IMR-90 (cell line): ENCODE results near the gene KLF2. TPM values are rescaled to one million over a fixed set of nuclear protein-coding genes. Genes with fewer than 3 reads are reported as not detected.
A peak's percentile ranks its signal among the peaks of the same experiment; 100 is the strongest.

Experiments
- ATAC-seq: fragments of 200-7000 bp; cut with Tn5 transposase; 2 replicates; pipeline ENCODE4 v1.9.1; 2020; ENCODE audit warnings: low read depth, mild to moderate bottlenecking, moderate library complexity
- BruUV-seq: library from RNA; stranded (reverse); fragments of 400-500 nt; replicated peaks from 2 replicates; lab custom pipeline; 2021; lab: Mats Ljungman, UMichigan
- CTCF ChIA-PET: fragments of 300-600 bp; formaldehyde crosslinking; extraction: SDS; loops from one replicate; lab custom pipeline; 2021; ENCODE audit warnings: antibody characterized with exemption; lab: Yijun Ruan, JAX
- POLR2A ChIA-PET: fragments of 300-600 bp; sonication (Branson Sonifier 250); formaldehyde crosslinking; loops from one replicate; lab custom pipeline; 2022; ENCODE audit warnings: antibody characterized with exemption; ENCODE audit not compliant: unreplicated experiment; lab: Charles Lee
- DNase-seq: peaks from one replicate; pipeline ENCODE4 v3.0.0; 2013
- H2AFZ ChIP-seq: replicated peaks from 2 replicates; pipeline ENCODE3; 2013; ENCODE audit warnings: low read length, mild to moderate bottlenecking; ENCODE audit not compliant: poor library complexity
- H2AK5ac ChIP-seq: 2 replicates; pipeline ENCODE4 v1.6.1; 2013; ENCODE audit warnings: low read depth, low read length, inconsistent platforms
- H2AK9ac ChIP-seq: replicated peaks from 2 replicates; pipeline ENCODE3; 2013; ENCODE audit warnings: mild to moderate bottlenecking, low read depth, low read length, moderate library complexity; ENCODE audit not compliant: poor library complexity
- H2BK120ac ChIP-seq: 2 replicates; pipeline ENCODE4 v1.6.1; 2013; ENCODE audit warnings: low read depth, low read length, inconsistent platforms
- H2BK15ac ChIP-seq: 3 replicates; pipeline ENCODE4 v1.6.1; 2013; ENCODE audit warnings: low read depth, low read length, inconsistent platforms
- H2BK20ac ChIP-seq: 2 replicates; pipeline ENCODE4 v1.6.1; 2013; ENCODE audit warnings: low read depth, mild to moderate bottlenecking, inconsistent platforms, low read length, moderate library complexity
- H2BK5ac ChIP-seq: 2 replicates; pipeline ENCODE4 v1.6.1; 2013; ENCODE audit warnings: mild to moderate bottlenecking, low read depth, low read length, inconsistent platforms; ENCODE audit not compliant: poor library complexity, severe bottlenecking
- H3K14ac ChIP-seq: replicated peaks from 2 replicates; pipeline ENCODE4 v1.6.1; 2013; ENCODE audit warnings: low read depth, low read length, inconsistent platforms
- H3K18ac ChIP-seq: 2 replicates; pipeline ENCODE4 v1.6.1; 2013; ENCODE audit warnings: low read depth, low read length, control low read depth
- H3K23ac ChIP-seq: 2 replicates; pipeline ENCODE4 v1.6.1; 2013; ENCODE audit warnings: low read depth, low read length, inconsistent platforms
- H3K27ac ChIP-seq: 2 replicates; pipeline ENCODE4 v1.5.1; 2013; ENCODE audit warnings: mild to moderate bottlenecking, control low read depth, low read length; ENCODE audit not compliant: insufficient read depth
- H3K27me3 ChIP-seq: 2 replicates; pipeline ENCODE4 v1.6.1; 2013; ENCODE audit warnings: low read length; ENCODE audit not compliant: control insufficient read depth, insufficient read depth
- H3K36me3 ChIP-seq: 2 replicates; pipeline ENCODE4 v1.6.1; 2013; ENCODE audit warnings: low read length, mixed read lengths; ENCODE audit not compliant: control insufficient read depth, insufficient read depth
- H3K4ac ChIP-seq: 2 replicates; pipeline ENCODE4 v1.6.1; 2013; ENCODE audit warnings: low read depth, low read length, inconsistent platforms
- H3K4me1 ChIP-seq: 2 replicates; pipeline ENCODE4 v1.6.1; 2013; ENCODE audit warnings: low read length, mixed read lengths; ENCODE audit not compliant: control insufficient read depth, insufficient read depth
- H3K4me2 ChIP-seq: 2 replicates; pipeline ENCODE4 v1.6.1; 2013; ENCODE audit warnings: low read depth, mild to moderate bottlenecking, control low read depth, low read length, moderate library complexity
- H3K4me3 ChIP-seq: 2 replicates; pipeline ENCODE4 v1.5.1; 2013; ENCODE audit warnings: low read depth, mild to moderate bottlenecking, control low read depth, low read length, moderate library complexity; ENCODE audit not compliant: insufficient read depth
- H3K56ac ChIP-seq: 2 replicates; pipeline ENCODE4 v1.6.1; 2013; ENCODE audit warnings: low read length, inconsistent platforms; ENCODE audit not compliant: insufficient read depth; ENCODE audit errors: extremely low read depth
- H3K79me1 ChIP-seq, 2 experiments: 2 replicates each; pipeline ENCODE4 v1.6.1; 2013; ENCODE audit warnings: low read length in 2 of 2, inconsistent platforms in 1 of 2, low read depth in 1 of 2
- H3K9ac ChIP-seq: 2 replicates; pipeline ENCODE4 v1.6.1; 2013; ENCODE audit warnings: low read depth, low read length, control low read depth
- H3K9me1 ChIP-seq: 2 replicates; pipeline ENCODE4 v1.6.1; 2013; ENCODE audit warnings: low read length, inconsistent platforms; ENCODE audit not compliant: insufficient read depth
- H3K9me3 ChIP-seq: 2 replicates; pipeline ENCODE4 v1.6.1; 2013; ENCODE audit warnings: low read length; ENCODE audit not compliant: control insufficient read depth, insufficient read depth
- H4K20me1 ChIP-seq: 2 replicates; pipeline ENCODE4 v1.6.1; 2013; ENCODE audit warnings: low read length, inconsistent platforms; ENCODE audit not compliant: insufficient read depth
- H4K5ac ChIP-seq: 2 replicates; pipeline ENCODE4 v1.6.1; 2013; ENCODE audit warnings: mild to moderate bottlenecking, low read depth, low read length, control low read depth
- H4K8ac ChIP-seq, 2 experiments: 2 replicates each; pipeline ENCODE4 v1.6.1; 2013; ENCODE audit warnings: low read depth in 2 of 2, low read length in 2 of 2, control low read depth in 1 of 2, inconsistent platforms in 1 of 2
- H4K91ac ChIP-seq: 2 replicates; pipeline ENCODE4 v1.6.1; 2013; ENCODE audit warnings: low read depth, low read length, inconsistent platforms; ENCODE audit not compliant: insufficient read depth
- BHLHE40 ChIP-seq: fragments of 150-350 bp; IDR thresholded peaks from 2 replicates; pipeline ENCODE4 v1.6.1; 2016; ENCODE audit warnings: mild to moderate bottlenecking, low read depth, low read length
- CTCF ChIP-seq: conservative IDR thresholded peaks from 2 replicates; pipeline ENCODE4 v1.5.1; 2012; ENCODE audit warnings: mild to moderate bottlenecking, low read depth, low read length, improper control_type of control experiment
- ELK1 ChIP-seq: fragments of 150-350 bp; IDR thresholded peaks from 2 replicates; pipeline ENCODE4 v1.6.1; 2016; ENCODE audit warnings: low read depth, mild to moderate bottlenecking, low read length, moderate library complexity, borderline replicate concordance
- FOS ChIP-seq: fragments of 150-350 bp; IDR thresholded peaks from 2 replicates; pipeline ENCODE4 v1.6.1; 2016; ENCODE audit warnings: low read depth, low read length
- MXI1 ChIP-seq: IDR thresholded peaks from 2 replicates; pipeline ENCODE4 v1.6.1; 2012; ENCODE audit warnings: low read depth, mild to moderate bottlenecking, low read length, moderate library complexity, borderline replicate concordance
- NFE2L2 ChIP-seq: fragments of 150-350 bp; IDR thresholded peaks from 2 replicates; pipeline ENCODE4 v1.6.1; 2016; ENCODE audit warnings: low read depth, mild to moderate bottlenecking, low read length
- RAD21 ChIP-seq: IDR thresholded peaks from 2 replicates; pipeline ENCODE4 v1.6.1; 2012; ENCODE audit warnings: low read length, improper control_type of control experiment
- RCOR1 ChIP-seq: IDR thresholded peaks from 2 replicates; pipeline ENCODE4 v1.6.1; 2012; ENCODE audit warnings: mild to moderate bottlenecking, low read length, improper control_type of control experiment; ENCODE audit not compliant: insufficient replicate concordance
- RFX5 ChIP-seq: IDR thresholded peaks from 2 replicates; pipeline ENCODE4 v1.8.0; 2012; ENCODE audit warnings: low read depth, mild to moderate bottlenecking, low read length, moderate library complexity
- SMC3 ChIP-seq: fragments of 150-350 bp; IDR thresholded peaks from 2 replicates; pipeline ENCODE4 v1.6.1; 2016; ENCODE audit warnings: low read depth, mild to moderate bottlenecking, antibody characterized with exemption, low read length, moderate library complexity
- USF2 ChIP-seq: fragments of 150-350 bp; IDR thresholded peaks from 2 replicates; pipeline ENCODE4 v1.6.1; 2017; ENCODE audit warnings: mild to moderate bottlenecking, antibody characterized with exemption, low read length, low read depth
- WGBS, 2 experiments: methylation state at CpG; one replicate each; pipeline versions ENCODE4 v1.1.5 to v1.1.7; 2013; ENCODE audit warnings: missing lambda C conversion rate in 2 of 2; ENCODE audit not compliant: insufficient read length in 1 of 2; ENCODE audit errors: extremely low coverage in 2 of 2; 5-methylcytosine and 5-hydroxymethylcytosine counted together
- dilution Hi-C: fragments of 300-500 bp; cut with HindIII; formaldehyde crosslinking; loops from one replicate; pipeline ENCODE4 v1.14.3; 2018; ENCODE audit warnings: low sequenced_read_pairs; ENCODE audit not compliant: unreplicated experiment
- in situ Hi-C: fragments of 300-500 bp; cut with MboI; formaldehyde crosslinking; loops from 3 replicates; pipeline ENCODE4 v1.14.3; 2019; ENCODE audit warnings: low sequenced_read_pairs, inconsistent platforms, mixed read lengths
- intact Hi-C: fragments of 100-400 bp; cut with micrococcal nuclease; formaldehyde crosslinking; loops from 2 replicates; pipeline ENCODE4 v1.10.0; 2022
- polyA plus RNA-seq, 3 experiments: library from polyadenylated mRNA; depleted of rRNA; stranded (reverse); fragments of >200 nt; gene quantifications; 2 replicates each; pipeline ENCODE4 v1.2.3, GENCODE V29; 2012; ENCODE audit warnings: low replicate concordance in 1 of 3
- total RNA-seq: library from RNA; depleted of rRNA; stranded (reverse); fragments of >200 nt; gene quantifications from 2 replicates; pipeline ENCODE4 v1.2.3, GENCODE V29; 2012

The KLF2 gene
- total and polyA plus RNA-seq, 2 of the 4 experiments (the other 2 are of a cell fraction): 1.1 to 34.4 TPM

GRCh38 chr19:16285769-16286498, 38.7 kb upstream of the KLF2 start:
- Histone ChIP-seq H2BK15ac (no peak overlapping the region), H3K4me1 (peaks cover 6% of the 10 kb centered on the region), H2BK120ac (no peak overlapping the region), H3K18ac (no peak overlapping the region), H2AK5ac (no peak overlapping the region), H2BK5ac (no peak overlapping the region), H2AK9ac (no peak overlapping the region), H3K27me3 (peaks cover 15% of the 10 kb centered on the region), H3K4me2 (no peak overlapping the region), H3K23ac (no peak overlapping the region), H3K56ac (no peak overlapping the region), H4K20me1 (no peaks in the 10 kb centered on the region), H4K91ac (no peak overlapping the region; the same call in 1 of the 2 replicates), H4K5ac (no peak overlapping the region), H3K9ac (no peak overlapping the region), H3K14ac (no peak overlapping the region), H2BK20ac (no peak overlapping the region), H3K4me3 (no peak overlapping the region), H3K9me1 (no peaks in the 10 kb centered on the region), H2AFZ (peak overlapping the region; percentile 43), H3K27ac (no peak overlapping the region), H3K4ac (no peak overlapping the region), H3K79me1 (no peaks in the 10 kb centered on the region), H3K9me3 (no peaks in the 10 kb centered on the region), H3K36me3 (no peaks in the 10 kb centered on the region), H4K8ac (no peak overlapping the region)
- in situ Hi-C loops: no loop called here
- BruUV-seq: no TSS peak
- intact Hi-C loops: no loop called here
- dilution Hi-C loops: no loop called here
- DNase-seq: no peak
- ChIA-PET CTCF (no interaction called here), POLR2A (no interaction called here)
- TF ChIP-seq FOS: no peak
- TF ChIP-seq CTCF: no peak
- no peak for TF ChIP-seq RAD21
- TF ChIP-seq USF2: no peak
- TF ChIP-seq SMC3: no peak
- TF ChIP-seq NFE2L2: no peak
- TF ChIP-seq RFX5: no peak
- TF ChIP-seq MXI1: no peak
- TF ChIP-seq ELK1: no peak
- TF ChIP-seq RCOR1: no peak
- TF ChIP-seq BHLHE40: no peak
- no peak for ATAC-seq
- 57% methylated on average over 6 of the region's 22 CpGs; no CpG with 5 or more reads in 1 of the 2 experiments for WGBS, 2 experiments
